Measurements from ENCODE around the gene SAMD7. TPM values are rescaled to one million over a fixed set of nuclear protein-coding genes. Genes with fewer than 3 reads are reported as not detected.

Gene SAMD7
- total and polyA plus RNA-seq, 9 donors: not detected

- no peak overlapping the region for H3K4me3 ChIP-seq
- peaks cover 0 to 2% of the 10 kb centered on the region in 2 donors for H3K9me3 ChIP-seq
- WGBS, 3 donors: 57 to 59% (median 58%) methylated on average over 6 of the region's 6 CpGs
- DNase-seq: no peak
- H3K27ac ChIP-seq: no peak overlapping the region
- no peaks in the 10 kb centered on the region for H3K36me3 ChIP-seq
- H3K27me3 ChIP-seq: no peaks in the 10 kb centered on the region
- TF ChIP-seq CTCF (IDR thresholded peaks at IDR 0.05) (no peak), POLR2A (IDR thresholded peaks at IDR 0.05) (no peak), EP300 (IDR thresholded peaks at IDR 0.05) (no peak)
- intact Hi-C loops (cut with DNase I): no loop called here
- no peaks in the 10 kb centered on the region for H3K4me1 ChIP-seq (ENCODE audit: insufficient read depth)
These were observed 29.3 kb downstream of the SAMD7 start for GRCh38 chr3:169940470-169941181.

DNA sequence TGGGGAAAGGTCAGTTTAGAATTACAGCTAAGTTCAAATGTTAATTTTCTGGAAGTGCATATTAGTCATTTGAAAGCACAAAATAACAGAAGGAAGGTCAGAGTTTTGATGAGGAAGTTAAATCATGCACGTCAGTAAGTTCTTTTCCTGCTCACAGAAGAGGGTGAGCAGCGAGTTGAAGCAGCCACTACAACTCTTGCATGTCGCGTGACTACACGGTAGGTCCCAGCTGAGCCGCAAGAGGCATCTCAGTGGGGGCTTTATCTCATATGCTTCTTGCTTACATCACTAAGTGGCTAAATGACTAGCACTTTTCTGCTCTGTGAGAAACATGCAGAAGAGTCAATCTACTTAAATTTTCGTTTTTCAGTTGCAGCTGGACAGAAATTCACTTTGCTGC lies 33.9 kb downstream of the SAMD7 start:
- no peak for DNase-seq
- H3K4me1 ChIP-seq (ENCODE audit: insufficient read depth): no peaks in the 10 kb centered on the region
- whole genome bisulfite sequencing, 3 donors: 60 to 63% (median 62%) methylated on average over 7 of the region's 7 CpGs
- no peak overlapping the region for H3K27ac ChIP-seq
- peaks cover 0 to 2% of the 10 kb centered on the region in 2 donors for H3K9me3 ChIP-seq
- TF ChIP-seq POLR2A (IDR thresholded peaks at IDR 0.05): no peak
- TF ChIP-seq EP300 (IDR thresholded peaks at IDR 0.05): no peak
- no peak for TF ChIP-seq CTCF (IDR thresholded peaks at IDR 0.05)
- H3K4me3 ChIP-seq: no peak overlapping the region
- intact Hi-C loops (cut with DNase I): no loop called here
- no peaks in the 10 kb centered on the region for H3K27me3 ChIP-seq
- H3K36me3 ChIP-seq: no peaks in the 10 kb centered on the region

DNA sequence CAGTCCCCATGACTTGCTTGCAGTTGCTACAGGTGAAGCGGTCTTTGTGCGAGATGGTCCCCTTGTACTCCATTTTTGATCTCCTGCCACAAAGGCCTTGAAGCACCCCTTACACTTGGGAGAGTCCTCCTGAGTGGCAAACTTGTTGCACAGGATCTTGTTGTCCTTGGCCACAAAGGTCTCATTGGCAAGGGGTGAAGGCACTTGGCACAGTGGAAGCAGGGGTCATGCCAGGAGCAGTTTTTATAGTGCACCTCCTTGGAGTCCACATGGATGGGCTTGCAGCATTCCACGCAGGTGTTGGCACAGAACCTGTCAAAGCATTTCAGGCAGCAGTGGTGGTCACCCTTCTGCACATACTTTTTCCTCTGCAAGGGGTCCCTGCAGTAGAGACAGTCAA lies 35.0 kb downstream of the SAMD7 start:
- H3K4me3 ChIP-seq: no peak overlapping the region
- no peaks in the 10 kb centered on the region for H3K4me1 ChIP-seq (ENCODE audit: insufficient read depth)
- DNase-seq: no peak
- 94 to 98% (median 95%) methylated on average over 3 of the region's 3 CpGs for WGBS, 3 donors
- H3K36me3 ChIP-seq: no peaks in the 10 kb centered on the region
- peaks cover 0 to 2% of the 10 kb centered on the region in 2 donors for H3K9me3 ChIP-seq
- H3K27ac ChIP-seq: no peak overlapping the region
- intact Hi-C loops (cut with DNase I): no loop called here
- TF ChIP-seq POLR2A (IDR thresholded peaks at IDR 0.05) (no peak), CTCF (IDR thresholded peaks at IDR 0.05) (no peak), EP300 (IDR thresholded peaks at IDR 0.05) (no peak)
- H3K27me3 ChIP-seq: no peaks in the 10 kb centered on the region

DNA sequence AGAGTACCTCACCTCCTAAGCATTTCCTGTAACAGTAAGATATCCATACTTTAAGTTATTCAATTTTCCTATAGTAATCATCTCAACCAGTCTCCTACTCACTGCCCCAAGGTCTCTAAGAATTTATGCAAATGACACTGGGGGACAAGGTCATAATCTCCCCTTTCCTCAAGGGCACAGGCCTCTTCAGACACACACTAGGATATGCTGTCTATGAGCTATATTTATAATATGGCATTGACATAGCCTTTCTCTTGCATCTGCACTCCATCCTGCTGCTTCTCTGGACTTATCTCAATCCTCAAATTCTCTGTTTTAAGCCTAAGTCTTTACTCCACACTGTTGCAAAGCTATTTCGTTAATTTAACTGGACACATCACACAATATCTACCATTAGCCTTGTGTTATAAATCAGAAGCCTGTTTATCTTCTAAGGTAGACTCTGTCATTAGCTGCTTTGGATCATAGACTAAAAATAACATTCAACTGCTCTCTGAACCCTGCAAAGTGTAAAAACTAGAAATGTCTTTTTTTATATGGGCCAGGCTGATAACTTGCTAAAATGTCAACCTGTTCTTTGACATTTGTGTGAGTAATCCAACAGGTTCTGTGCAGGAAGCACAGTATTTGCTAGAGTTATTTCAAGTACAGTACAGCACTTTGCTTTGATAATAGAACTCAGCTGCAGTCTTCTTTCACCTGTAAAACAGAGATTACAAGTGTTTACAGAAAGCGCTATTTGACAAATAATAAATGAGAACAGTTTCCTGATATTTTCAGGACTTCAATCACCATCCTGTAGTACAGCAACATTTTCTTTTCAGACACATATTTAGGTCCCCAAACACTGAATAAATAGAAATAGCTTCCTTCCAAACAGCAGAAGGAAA lies 37.4 kb downstream of the SAMD7 start:
- H3K27ac ChIP-seq: no peak overlapping the region
- no peaks in the 10 kb centered on the region for H3K27me3 ChIP-seq
- no peak for TF ChIP-seq POLR2A (IDR thresholded peaks at IDR 0.05)
- H3K4me1 ChIP-seq (ENCODE audit: insufficient read depth): no peaks in the 10 kb centered on the region
- H3K9me3 ChIP-seq: no peaks in the 10 kb centered on the region
- DNase-seq: no peak
- 40 to 56% (median 49%) methylated on average over 2 of the region's 2 CpGs for WGBS, 3 donors
- H3K36me3 ChIP-seq: no peaks in the 10 kb centered on the region
- intact Hi-C loops (cut with DNase I): no loop called here
- no peak overlapping the region for H3K4me3 ChIP-seq

DNA sequence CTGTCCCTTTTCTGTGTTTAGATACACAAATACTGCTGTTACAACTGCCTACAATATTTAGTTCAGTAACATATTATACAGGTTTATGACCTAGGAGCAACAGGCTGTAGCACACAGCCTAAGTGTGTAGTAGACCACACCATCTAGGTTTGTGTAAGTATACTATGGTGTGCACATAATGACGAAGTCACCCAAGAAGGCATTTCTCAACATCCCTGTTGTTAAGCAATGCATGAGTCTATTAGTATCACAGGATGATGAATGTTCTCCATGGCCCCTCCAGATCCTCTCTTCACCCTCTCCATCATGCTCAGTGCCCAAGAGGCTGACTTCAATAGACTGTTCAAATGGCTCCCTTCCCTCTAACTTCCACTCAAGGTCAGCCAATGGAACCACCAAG lies 40.7 kb downstream of the SAMD7 start:
- intact Hi-C loops (cut with DNase I): no loop called here

More for the DNA sequence above, 40.7 kb downstream of the SAMD7 start:
- no peaks in the 10 kb centered on the region for H3K27me3 ChIP-seq
- TF ChIP-seq EP300 (IDR thresholded peaks at IDR 0.05) (no peak), POLR2A (IDR thresholded peaks at IDR 0.05) (no peak), CTCF (IDR thresholded peaks at IDR 0.05) (no peak)
- H3K27ac ChIP-seq: no peak overlapping the region
- H3K36me3 ChIP-seq: no peaks in the 10 kb centered on the region
- no peaks in the 10 kb centered on the region for H3K9me3 ChIP-seq
- 93 to 100% (median 94%) methylated on average over 1 of the region's 1 CpG for WGBS, 3 donors
- H3K4me1 ChIP-seq (ENCODE audit: insufficient read depth): no peaks in the 10 kb centered on the region
- no peak for DNase-seq
- no peak overlapping the region for H3K4me3 ChIP-seq
